B cell (primary cell): ENCODE measurements around the gene ARL2.

Experiments
- CTCF ChIP-seq: fragments of 200-600 bp; IDR thresholded peaks from one replicate; pipeline ENCODE4 v1.8.0; 2022; ENCODE audit warnings: antibody characterized with exemption, mild to moderate bottlenecking
- EZH2 ChIP-seq: IDR thresholded peaks from 2 replicates; pipeline ENCODE4 v1.6.1; 2012; ENCODE audit warnings: borderline replicate concordance, low read depth, mild to moderate bottlenecking, moderate library complexity, low read length; ENCODE audit not compliant: insufficient read depth, poor library complexity, severe bottlenecking

GRCh38 chr11:64971421-64972233 lies 42.3 kb upstream of the ARL2 start, which contains the start of gene MAJIN:
- TF ChIP-seq CTCF (no peak), EZH2 (no peak)
